ENCODE results near the gene VAC14. TPM values are rescaled to one million over a fixed set of nuclear protein-coding genes. Genes with fewer than 3 reads are reported as not detected.

Gene VAC14
- total RNA-seq, 1 experiment from 2014 or later, result 49.9 TPM

DNA sequence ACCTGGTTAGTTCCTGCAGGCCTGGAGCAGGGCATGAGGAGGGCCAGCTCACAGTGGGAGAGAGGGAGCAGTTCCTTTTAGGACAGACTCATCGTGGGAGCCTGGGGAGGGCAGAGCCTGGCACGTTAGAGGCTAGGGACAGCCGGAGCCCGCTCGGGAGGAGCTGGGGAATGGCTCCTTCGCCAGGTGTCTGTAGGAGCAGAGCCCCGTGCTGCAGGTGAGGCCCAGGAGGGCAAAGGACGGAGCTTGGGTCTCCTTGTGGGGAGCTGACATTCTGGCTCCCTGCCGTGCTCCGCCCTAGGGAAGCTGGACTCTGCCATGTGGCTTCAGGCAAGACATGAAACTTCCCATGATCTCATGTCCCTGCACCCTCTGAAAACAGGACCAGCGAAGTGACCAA lies 96.4 kb downstream of the VAC14 start:
- DNase-seq, result no peak
- H3K9me3 Mint-ChIP-seq, result no peaks in the 10 kb centered on the region; a peak in 1 of 5 replicates
- H3K27me3 Mint-ChIP-seq (ENCODE audit: low read depth), result no peaks in the 10 kb centered on the region; the same call in 1 of the 2 replicates
- Histone ChIP-seq H2BK5ac (ENCODE audit: insufficient read length, low read length) (no peak overlapping the region), H3K27ac (ENCODE audit: insufficient read length, low read depth, low read length) (no peak overlapping the region), H3K27me3 (ENCODE audit: insufficient read depth, low read length) (no peaks in the 10 kb centered on the region), H2BK120ac (ENCODE audit: low read depth, low read length, poor library complexity, severe bottlenecking) (no peak overlapping the region), H3K23me2 (ENCODE audit: insufficient read length, low read depth, low read length, poor library complexity, severe bottlenecking) (no peaks in the 10 kb centered on the region), H4K20me1 (ENCODE audit: control insufficient read depth, insufficient read depth, insufficient read length) (no peaks in the 10 kb centered on the region), H4K5ac (ENCODE audit: insufficient read length, low read depth, low read length) (no peak overlapping the region), H3K23ac (ENCODE audit: insufficient read length, low read depth, low read length) (no peak overlapping the region), H3K79me1 (ENCODE audit: insufficient read depth, low read depth, low read length, poor library complexity, severe bottlenecking) (no peaks in the 10 kb centered on the region), H2BK12ac (ENCODE audit: insufficient read length, low read depth, low read length) (no peak overlapping the region), H2AFZ (ENCODE audit: low read length) (no peak overlapping the region), H2BK15ac (ENCODE audit: low read depth, low read length) (no peak overlapping the region), H3K9me3 (ENCODE audit: control insufficient read depth, low read depth, low read length) (no peaks in the 10 kb centered on the region), H4K91ac (ENCODE audit: insufficient read length, low read depth, low read length) (no peak overlapping the region), H3K56ac (ENCODE audit: insufficient read length, low read depth, low read length) (no peak overlapping the region), H3K79me2 (ENCODE audit: insufficient read depth, low read length) (no peaks in the 10 kb centered on the region), H3K14ac (ENCODE audit: insufficient read depth, low read length) (no peak overlapping the region), H3K18ac (ENCODE audit: insufficient read length, low read depth, low read length) (no peak overlapping the region), H3K4ac (ENCODE audit: low read depth, low read length) (no peak overlapping the region), H3K4me1 (ENCODE audit: insufficient read depth, low read length) (peaks cover 2% of the 10 kb centered on the region; the same call in 1 of the 2 replicates), H2AK5ac (ENCODE audit: insufficient read length, low read length) (no peak overlapping the region), H3K9ac (ENCODE audit: extremely low read depth, insufficient read length, low read length) (no peak overlapping the region), H2BK20ac (ENCODE audit: low read depth, low read length, poor library complexity, severe bottlenecking) (no peak overlapping the region), H3T11ph (ENCODE audit: low read length) (no peak overlapping the region), H4K8ac (replicated peaks; ENCODE audit: insufficient read length, low read depth, low read length) (no peak overlapping the region), H3K4me2 (ENCODE audit: insufficient read depth, insufficient read length, low read length) (no peak overlapping the region)
- no CpG with 5 or more reads among the region's 11 CpGs for WGBS (ENCODE audit: extremely low coverage, insufficient read length, low lambda C conversion rate)
- no peak overlapping the region for H3K4me3 Mint-ChIP-seq
- H3K36me3 Mint-ChIP-seq (ENCODE audit: insufficient read depth in 1 of 3, low read depth in 3 of 3), result peaks cover 4 to 10% (median 5%) of the 10 kb centered on the region in 3 experiments; a peak in 4 of 7 replicates
- H3K4me1 Mint-ChIP-seq, result peaks cover 42 to 49% of the 10 kb centered on the region in 2 experiments
- TF ChIP-seq, protein P1, sequence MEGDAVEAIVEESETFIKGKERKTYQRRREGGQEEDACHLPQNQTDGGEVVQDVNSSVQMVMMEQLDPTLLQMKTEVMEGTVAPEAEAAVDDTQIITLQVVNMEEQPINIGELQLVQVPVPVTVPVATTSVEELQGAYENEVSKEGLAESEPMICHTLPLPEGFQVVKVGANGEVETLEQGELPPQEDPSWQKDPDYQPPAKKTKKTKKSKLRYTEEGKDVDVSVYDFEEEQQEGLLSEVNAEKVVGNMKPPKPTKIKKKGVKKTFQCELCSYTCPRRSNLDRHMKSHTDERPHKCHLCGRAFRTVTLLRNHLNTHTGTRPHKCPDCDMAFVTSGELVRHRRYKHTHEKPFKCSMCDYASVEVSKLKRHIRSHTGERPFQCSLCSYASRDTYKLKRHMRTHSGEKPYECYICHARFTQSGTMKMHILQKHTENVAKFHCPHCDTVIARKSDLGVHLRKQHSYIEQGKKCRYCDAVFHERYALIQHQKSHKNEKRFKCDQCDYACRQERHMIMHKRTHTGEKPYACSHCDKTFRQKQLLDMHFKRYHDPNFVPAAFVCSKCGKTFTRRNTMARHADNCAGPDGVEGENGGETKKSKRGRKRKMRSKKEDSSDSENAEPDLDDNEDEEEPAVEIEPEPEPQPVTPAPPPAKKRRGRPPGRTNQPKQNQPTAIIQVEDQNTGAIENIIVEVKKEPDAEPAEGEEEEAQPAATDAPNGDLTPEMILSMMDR (conservative IDR thresholded peaks at IDR 0.05), result no peak
- H3K27ac Mint-ChIP-seq, result no peak overlapping the region; a peak in 1 of 7 replicates
